AG08396 (cell line): ENCODE results near the gene ZNF548.
A peak's percentile ranks its signal among the peaks of the same experiment; 100 is the strongest.
"Not testable (repeated sequence)": the region's sequence is repeated elsewhere in the genome, so short reads cannot be mapped to it uniquely, and the experiment has no call there.

Experiments used
- DNase-seq: peaks from one replicate; pipeline ENCODE4 v3.0.0; 2012; ENCODE audit warnings: low spot score, mixed read lengths

ZNF548 gene

DNA sequence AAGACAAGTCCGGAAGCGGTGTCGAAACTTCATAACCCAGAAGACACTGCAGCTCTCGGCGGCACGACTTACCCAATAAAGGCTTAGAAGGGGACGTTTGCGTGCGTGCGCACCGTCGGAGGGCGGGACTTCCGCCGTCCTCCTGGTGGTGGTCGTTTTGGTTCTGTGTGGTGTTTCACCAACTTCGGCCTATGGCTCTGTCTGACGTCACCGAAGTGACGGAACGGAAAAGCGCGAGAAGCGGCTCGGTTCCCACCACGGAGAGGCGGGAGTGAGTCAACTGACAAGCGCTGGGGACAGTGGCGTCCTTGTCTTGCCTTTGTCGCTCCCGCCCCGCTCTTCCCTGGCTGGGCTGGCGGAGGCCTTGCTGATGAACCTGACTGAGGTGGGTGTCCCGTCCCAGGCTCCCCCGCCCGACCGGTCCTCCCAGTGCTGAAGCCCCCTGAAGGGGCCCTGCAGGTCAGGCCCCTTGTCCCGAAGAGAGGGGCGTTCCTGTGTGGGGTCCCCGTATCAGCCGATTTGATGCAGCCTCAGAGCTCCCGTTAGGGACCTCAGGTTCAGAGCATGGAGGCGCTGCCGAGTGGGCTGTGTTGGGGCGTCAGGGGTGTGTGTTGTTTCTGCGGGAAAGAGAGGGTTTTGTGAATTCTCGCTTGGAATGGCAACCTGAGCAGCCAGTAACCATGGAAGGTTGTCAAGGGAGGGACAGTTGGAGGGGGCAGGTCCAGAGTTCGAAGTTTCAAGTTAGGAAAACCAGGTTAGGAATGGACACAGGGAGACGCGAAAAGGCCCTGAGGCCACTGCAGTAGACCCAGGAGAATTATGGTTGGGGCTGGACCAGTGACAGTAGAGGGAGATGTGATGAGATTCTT is at the start of gene ZNF548:
Gene ZNF548, plus strand, starts transcription at position 125 of the 869 bp plus-strand sequence. Its CDS starts 246 bp downstream, at position 371.
- DNase-seq: peak; percentile 94

DNA sequence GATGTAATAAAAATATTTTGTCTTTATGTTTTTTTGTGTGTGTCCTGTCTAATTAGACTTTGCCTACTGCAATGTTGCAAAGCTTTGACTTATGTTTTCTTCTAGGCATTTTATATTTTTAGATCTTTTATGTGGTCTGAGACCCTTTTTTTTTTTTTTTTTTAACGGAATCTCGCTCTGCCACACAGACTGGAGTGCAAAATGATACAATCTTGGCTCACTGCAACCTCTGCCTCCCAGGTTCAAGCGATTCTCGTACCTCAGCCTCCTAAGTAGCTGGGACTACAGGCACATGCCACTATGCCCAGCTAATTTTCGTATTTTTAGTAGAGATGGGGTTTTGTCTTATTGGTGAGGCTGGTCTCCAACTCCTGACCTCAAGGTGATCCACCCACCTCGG is 47.1 kb upstream of the ZNF548 start:
- no peak for DNase-seq

DNA sequence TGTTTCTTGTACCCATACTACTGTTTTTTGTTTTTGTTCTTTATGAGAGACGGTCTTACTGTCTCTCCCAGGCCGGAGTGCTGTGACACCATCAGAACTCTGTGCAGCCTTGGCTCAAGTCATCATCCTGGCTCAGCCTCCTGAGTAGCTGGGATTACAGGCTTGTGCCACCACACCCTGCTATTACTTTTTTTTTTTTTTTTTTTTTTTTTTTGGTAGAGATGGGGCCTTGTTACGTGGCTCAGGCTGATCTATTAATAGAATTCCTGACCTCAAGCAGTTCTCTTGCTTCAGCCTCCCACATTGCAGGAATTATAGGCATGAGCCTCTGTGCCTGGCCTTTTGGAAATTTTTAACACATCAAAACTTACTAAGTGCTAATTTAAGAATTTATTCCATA is 41.5 kb upstream of the ZNF548 start:
- peak; percentile 29 for DNase-seq

DNA sequence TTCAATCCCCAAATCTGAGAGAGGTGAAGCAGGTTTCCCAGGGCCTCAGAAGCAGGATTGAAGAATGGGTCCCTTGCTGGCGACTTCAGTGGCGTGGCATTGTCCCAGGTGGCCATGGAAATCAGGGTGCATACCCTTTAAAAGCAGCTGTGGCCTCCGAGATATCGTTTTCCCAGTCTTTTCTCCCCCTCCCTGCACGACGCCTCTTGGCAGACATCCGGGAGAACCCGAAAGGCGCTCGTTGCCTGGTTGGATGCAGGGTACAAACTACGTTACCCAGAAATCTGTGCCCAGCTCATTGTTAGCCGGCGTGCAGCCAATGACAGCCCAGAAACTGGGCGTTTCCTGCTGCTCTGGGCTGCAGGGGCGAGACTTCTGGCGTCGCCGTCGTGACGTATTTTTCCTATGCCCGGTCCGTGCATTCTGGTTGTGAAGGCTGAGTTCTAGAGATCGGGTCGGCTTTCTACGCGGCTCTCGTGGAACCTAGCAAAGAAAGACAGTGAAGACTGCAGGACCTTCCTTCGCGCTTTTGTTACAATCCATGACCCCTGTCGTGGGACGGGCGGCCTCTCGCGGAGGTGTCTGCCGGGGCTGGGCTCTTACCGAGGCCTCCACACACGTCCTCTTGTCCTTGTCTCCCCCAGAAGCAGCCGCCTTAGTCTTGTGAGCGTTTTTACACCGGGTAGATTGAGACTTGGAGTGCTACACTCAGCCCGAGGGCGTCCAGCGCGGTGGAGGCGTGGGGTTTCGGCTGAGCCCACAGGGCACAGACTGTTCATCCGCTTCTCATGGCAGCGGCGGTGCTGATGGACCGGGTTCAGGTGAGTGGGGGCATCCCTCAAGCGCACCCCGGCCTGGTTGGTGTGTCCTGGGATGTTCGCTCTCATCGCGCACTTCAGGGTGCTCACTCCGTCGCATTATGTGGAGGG is 38.5 kb upstream of the ZNF548 start, which contains the start of gene ZNF304:
Gene ZNF304, plus strand, starts transcription at position 395 of the 929 bp plus-strand sequence. Its CDS starts 394 bp downstream, at position 789.
- peak; percentile 93 for DNase-seq

DNA sequence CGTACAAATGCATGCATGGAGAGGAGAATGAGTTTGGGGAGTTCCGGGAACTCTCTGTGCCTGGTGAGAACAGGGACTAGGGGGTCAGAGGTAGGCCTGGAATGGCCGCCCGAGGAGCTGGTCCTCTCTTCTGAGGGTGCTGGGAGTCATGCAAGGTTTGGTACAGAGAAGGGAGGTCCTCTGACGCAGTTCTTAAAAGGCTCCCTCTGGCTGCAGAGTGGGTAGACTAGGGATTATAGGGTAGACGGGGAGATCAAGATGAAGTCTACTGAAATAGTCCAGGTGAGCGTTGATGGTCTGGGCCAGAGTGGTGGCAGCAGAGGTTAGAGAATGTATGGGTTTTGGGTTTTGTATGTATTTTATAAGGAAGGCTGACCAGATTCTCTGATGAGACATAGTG is 37.8 kb upstream of the ZNF548 start:
- DNase-seq: peak; percentile 17

DNA sequence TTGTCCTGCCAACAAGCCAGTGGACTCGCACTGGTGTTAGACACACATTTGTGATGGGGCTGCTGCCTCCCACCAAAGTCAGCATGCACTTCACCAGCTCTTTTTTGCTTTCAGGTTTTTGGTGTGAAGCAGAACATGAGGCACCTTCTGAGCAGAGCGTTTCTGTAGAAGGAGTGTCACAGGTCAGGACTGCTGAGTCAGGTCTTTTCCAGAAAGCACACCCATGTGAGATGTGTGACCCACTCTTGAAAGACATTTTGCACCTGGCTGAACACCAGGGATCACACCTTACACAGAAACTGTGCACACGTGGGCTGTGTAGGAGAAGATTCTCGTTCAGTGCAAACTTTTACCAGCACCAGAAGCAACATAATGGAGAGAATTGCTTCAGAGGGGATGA is 33.7 kb upstream of the ZNF548 start:
- no peak for DNase-seq

DNA sequence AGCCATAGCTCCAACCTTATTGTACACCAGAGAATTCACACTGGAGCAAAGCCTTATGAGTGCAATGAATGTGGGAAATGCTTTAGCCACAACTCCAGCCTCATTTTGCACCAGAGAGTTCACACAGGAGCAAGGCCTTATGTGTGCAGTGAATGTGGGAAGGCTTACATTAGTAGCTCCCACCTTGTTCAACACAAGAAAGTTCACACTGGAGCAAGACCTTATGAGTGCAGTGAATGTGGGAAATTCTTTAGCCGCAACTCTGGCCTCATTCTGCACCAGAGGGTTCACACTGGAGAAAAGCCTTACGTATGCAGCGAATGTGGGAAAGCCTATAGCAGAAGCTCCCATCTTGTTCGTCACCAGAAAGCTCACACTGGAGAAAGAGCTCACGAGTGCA is 32.2 kb upstream of the ZNF548 start:
- DNase-seq: no peak

DNA sequence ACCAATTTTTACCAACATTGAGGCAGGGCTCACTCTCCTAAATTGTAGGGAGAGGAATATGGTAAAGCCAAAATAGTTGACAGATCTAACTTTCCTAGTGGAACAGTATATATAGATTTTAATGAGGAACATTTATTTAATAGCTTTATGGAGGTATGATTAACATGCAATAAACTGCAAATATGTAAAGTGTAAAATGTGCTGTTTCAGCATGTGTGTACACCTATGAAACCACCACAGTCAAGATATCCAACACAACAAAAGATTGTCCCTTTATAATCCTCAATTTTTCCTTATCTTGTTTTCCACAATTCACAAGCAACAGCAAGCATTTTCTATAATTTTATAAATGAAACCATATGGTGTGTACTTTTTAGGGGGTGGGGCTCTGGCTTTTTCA is 30.4 kb upstream of the ZNF548 start:
- no peak for DNase-seq

DNA sequence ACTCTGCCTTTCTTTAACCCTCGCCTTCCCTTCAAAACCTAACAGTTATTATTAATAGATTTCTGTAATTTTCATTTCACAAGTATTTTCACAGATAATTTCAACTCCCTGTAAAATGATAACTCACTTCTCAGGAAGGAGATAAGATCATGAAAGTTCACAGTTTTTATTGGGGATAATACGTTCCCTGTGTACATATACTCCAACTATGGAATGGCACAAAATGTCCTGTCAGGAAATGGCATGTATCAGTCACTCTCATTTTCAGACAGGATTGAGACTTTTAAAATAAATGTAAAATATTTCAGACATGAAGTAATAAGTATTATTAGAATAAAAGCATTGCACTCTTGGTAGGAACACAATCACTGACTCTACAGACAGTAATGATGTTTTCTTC is 27.2 kb upstream of the ZNF548 start:
- no peak for DNase-seq

DNA sequence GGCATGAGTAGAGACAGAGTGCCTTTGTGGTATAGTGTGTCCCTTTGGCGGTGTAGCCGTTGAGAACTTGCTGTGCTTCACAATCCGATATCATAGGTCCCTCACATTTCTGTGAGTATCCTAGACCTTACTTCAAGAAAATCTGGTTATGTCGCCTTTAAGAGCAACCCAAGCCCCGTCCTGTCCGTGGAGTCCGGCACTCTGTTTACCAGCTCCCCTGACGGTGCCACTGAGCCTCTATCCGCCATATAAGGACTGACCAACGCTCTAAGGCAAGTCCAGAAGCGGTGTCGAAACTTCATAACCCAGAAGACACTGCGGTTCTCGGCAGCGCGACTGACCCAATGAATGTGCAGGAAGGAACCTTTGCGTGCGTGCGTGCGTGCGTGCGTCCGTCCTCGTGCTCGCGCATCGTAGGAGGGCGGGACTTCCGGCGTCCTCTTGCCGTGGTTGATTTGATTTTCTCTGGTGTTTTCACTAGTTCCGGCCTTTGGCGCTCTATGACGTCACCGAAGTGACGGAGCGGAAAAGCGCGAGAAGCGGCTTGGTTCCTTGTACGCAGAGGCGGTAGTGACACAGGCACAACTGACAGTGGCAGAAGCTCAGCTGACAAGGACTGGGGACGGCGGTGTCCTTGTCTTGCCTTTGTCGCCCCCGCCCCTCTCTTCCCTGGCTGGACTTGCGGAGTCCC is 26.5 kb upstream of the ZNF548 start, which contains the start of the genes TRAPPC2B and ZNF547:
Gene TRAPPC2B, plus strand, starts transcription at position 555 of the 691 bp plus-strand sequence. CDS start 1,283 bp downstream, outside the sequence.
Gene ZNF547, plus strand, starts transcription at position 555 of the 691 bp plus-strand sequence. CDS start 5,005 bp downstream, outside the sequence.
- peak; percentile 93 for DNase-seq

DNA sequence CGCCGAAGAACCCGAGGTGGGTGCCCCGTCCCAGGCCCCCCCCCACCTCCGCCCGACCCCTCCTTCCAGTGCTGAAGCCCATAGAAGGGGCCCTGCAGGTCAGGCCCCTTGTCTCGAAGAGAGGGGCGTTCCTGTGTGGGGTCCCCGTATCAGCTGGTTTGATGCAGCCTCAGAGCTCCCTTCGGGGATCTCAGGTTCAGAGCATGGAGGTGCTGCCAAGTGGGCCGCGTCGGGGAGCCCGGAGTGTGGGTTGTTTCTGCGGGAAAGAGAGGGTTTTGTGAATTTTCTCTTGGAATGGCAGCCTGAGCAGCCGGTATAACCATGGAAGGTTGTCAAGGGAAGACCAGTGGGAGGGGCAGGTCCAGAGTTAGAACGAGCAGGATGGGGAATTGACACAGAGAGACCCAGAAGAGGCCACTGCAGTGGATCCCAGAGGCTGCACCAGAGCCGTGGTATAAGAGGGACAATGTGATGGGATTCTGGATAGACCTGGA is 25.9 kb upstream of the ZNF548 start:
- DNase-seq: peak; percentile 22

DNA sequence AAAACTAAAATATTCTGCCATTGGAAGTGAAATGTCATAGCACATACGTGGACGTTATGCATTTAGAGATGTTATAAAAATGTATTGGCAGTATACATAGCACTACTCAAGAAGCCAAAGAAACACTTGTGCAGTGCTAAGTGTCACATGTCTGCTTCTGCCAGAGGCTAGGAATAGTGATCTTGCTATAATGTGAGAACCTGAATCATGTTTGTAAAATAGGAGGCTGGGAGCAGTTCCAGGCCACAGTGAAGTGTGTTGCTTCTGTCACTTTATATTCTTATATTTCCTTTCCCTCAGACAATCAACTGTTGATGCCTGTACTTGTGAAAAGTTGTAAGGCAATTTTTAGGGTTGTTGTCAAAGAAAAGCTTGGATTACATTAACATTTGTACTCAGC is 22.9 kb upstream of the ZNF548 start:
- DNase-seq: no peak

DNA sequence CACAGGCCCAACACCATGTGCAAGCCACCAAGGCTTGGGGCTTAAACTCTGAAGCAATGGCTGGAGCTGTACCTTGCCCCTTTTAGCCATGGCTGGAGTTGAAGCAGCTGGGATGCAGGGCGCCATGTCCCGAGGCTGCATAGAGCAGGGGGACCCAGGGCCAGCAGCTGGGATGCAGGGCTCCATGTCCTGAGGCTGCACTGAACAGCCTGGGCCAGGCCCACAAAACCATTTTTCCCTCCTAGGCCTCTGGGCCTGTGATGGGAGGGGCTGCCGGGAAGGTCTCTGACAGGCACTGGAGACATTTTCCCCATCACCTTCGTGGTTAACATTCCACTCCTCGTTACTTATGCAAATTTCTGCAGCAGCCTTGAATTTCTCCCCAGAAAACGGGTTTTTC is 15.5 kb upstream of the ZNF548 start:
- DNase-seq: no peak

DNA sequence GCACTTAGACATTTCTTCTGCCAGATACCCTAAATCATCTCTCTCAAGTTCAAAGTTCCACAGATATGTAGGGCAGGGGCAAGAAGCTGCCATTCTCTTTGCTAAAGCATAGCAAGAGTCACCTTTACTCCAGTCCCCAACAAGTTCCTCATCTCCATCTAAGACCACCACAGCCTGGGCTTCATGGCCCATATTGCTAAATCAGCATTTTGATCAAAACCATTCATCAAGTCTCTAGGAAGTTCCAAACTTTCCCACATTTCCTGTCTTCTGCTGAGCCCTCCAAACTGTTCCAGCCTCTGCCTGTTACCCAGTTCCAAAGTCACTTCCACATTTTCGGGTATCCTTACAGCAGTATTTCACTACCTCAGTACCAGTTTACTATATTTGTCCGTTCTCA is 15.0 kb upstream of the ZNF548 start:
- DNase-seq: not testable (repeated sequence)

DNA sequence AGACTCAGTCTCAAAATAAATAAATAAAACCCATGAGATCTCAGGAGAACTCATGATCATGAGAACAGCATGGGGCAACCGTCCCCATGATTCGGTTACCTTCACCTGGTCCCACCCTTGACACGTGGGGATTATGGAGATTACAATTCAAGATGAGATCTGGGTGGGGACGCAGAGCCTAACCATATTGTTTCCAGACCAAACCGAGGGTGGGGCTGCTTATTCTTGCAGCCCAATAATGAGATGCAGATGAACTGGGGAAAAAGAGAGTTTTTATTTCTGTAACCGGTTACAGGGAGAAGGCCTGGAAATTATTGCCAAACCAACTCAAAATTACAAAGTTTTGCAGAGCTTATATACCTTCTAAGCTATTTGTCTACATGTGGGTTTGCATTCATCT is 13.5 kb upstream of the ZNF548 start:
- DNase-seq: no peak

DNA sequence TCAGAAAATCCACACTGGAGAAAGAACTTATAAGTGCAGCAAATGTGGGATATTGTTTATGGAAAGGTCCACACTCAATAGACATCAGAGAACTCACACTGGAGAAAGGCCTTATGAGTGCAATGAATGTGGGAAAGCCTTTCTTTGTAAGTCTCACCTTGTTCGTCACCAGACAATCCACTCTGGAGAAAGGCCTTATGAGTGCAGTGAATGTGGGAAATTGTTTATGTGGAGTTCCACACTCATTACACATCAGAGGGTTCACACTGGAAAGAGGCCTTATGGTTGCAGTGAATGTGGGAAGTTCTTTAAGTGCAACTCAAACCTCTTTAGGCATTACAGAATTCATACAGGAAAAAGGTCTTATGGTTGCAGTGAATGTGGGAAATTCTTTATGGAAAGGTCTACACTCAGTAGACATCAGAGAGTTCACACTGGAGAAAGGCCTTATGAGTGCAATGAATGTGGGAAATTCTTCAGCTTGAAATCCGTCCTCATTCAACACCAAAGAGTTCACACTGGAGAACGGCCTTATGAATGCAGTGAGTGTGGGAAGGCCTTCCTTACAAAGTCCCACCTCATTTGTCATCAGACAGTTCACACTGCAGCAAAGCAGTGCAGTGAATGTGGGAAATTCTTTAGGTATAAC is 12.0 kb upstream of the ZNF548 start:
- no peak for DNase-seq

DNA sequence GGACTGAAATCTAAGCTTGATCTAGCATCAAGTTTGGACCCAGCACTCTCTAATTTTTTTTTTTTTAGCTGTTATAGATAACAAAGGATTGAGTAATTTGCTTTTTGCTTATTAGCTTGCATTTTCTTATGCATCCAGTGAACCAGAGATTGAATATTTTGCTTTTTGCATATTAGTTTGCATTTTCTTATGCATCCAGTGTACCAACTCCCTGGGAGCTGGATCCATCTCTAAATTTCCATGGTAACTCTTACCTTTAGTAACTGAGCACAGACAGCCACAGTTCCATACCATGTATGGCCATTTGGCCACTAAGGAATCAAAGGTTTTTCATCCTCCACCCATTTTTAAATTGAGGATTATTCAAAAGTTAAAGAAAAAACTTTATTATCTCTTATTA is 8.7 kb upstream of the ZNF548 start:
- DNase-seq: no peak

DNA sequence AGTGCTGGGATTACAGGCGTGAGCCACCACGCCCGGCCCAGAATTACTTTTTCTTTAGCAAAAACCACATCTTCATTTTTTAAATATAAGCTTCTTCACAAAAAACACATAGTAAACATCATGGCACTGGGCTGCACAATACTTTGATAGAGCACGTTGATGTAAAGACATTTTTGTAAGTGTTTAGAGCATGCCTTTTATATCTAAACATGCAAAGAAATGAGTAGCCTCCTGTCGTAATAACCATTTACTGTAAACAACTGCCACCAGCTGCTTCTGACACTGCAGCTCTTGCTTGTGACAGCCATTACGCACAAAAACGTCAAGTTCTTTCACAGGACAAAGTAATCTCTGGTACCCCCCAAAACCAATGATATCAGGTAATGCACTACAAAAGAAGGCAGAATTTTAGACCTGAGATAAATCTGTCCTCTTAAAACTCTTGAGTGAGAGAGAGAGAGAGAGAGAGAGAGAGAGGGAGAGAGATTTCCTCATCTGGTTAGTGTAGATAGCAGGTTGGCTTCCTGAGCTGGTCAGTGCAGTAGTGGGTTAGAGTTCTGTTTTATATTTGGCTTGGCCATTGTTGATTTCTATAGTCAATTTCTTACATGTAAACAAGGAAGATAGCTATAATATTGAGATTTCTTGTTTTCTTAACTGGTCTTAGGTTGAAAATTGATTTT is 6.7 kb upstream of the ZNF548 start:
- DNase-seq: no peak

DNA sequence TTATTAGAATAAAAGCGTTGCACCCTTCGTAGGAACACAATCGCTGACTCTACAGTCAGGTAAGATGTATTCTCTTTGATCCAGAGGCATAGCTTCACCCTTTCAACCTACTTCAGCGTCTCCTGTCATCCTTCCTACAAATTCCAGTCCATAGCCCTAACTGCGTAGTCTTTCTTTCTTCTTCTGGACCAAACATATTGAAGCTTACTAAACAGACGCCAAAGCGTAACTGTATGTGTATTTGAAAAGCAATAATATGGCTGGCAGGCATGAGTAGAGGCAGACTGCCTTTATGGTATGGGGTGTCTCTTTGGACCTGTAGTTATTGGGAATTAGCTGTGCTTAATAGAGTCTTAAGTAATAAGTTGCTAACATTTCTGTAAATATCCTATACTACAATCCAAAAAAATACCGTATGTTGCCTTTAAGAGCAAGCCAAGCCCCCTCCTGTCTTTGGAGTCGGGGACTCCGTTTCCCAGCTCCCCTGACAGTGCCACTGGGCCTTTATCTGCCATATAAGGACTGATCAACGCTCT is 392 bp upstream of the ZNF548 start:
- DNase-seq: no peak

DNA sequence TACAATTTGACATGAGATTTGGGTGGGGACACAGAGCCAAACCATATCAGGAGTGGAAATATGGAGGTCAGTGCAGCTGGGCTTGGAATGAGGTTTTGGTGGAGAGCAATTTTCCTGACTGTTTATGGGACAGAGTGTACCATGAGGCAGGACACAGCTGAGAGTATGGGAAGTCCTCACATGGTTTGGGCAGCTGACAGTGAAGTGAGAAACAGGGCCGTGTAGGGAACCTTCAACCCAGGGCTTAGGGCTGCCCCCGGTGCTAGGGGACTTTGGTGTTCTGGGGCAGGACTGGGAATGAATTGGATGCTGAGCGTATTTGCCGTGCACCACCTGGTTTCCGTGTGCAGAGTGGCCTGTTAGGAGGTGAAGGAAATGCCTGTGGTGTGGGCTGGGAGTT is 6.1 kb downstream of the ZNF548 start:
- no peak for DNase-seq
